Fibroblast of pulmonary artery (primary cell): ENCODE data around the gene AGPAT3.
A peak's percentile ranks its signal among the peaks of the same experiment; 100 is the strongest.

Experiments
- DNase-seq: peaks from one replicate; pipeline ENCODE4 v3.0.0-alpha.2; 2010; ENCODE audit warnings: low read depth
- H3K4me3 ChIP-seq: replicated peaks from 2 replicates; pipeline ENCODE4 v1.5.1; 2011; ENCODE audit warnings: low read depth, mild to moderate bottlenecking, control low read depth, low read length, moderate library complexity
- TF ChIP-seq, protein P1 (sequence below): IDR thresholded peaks from 2 replicates; pipeline ENCODE4 v1.5.1; 2011; ENCODE audit warnings: mild to moderate bottlenecking, control low read depth, low read length, inconsistent platforms; ENCODE audit errors: missing control alignments

The AGPAT3 gene

DNA sequence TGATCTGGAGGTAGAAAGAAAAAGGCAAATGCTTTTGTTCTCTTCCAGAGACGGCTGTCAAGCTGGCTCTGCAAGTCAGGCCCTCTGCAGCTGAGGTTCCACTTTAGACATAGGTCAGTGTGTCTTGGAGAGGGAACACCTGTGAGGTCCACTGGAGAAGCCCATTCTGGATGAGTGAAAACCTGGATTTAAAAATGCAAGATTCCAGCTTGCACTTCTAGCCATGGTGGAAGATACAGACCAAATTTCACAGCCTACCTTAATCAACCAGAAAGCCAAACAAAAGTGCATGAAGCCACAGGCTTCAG is 35.0 kb downstream of the AGPAT3 start:
- TF ChIP-seq, protein P1, sequence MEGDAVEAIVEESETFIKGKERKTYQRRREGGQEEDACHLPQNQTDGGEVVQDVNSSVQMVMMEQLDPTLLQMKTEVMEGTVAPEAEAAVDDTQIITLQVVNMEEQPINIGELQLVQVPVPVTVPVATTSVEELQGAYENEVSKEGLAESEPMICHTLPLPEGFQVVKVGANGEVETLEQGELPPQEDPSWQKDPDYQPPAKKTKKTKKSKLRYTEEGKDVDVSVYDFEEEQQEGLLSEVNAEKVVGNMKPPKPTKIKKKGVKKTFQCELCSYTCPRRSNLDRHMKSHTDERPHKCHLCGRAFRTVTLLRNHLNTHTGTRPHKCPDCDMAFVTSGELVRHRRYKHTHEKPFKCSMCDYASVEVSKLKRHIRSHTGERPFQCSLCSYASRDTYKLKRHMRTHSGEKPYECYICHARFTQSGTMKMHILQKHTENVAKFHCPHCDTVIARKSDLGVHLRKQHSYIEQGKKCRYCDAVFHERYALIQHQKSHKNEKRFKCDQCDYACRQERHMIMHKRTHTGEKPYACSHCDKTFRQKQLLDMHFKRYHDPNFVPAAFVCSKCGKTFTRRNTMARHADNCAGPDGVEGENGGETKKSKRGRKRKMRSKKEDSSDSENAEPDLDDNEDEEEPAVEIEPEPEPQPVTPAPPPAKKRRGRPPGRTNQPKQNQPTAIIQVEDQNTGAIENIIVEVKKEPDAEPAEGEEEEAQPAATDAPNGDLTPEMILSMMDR = no peak
- no peak for DNase-seq
- H3K4me3 ChIP-seq = no peak overlapping the region

DNA sequence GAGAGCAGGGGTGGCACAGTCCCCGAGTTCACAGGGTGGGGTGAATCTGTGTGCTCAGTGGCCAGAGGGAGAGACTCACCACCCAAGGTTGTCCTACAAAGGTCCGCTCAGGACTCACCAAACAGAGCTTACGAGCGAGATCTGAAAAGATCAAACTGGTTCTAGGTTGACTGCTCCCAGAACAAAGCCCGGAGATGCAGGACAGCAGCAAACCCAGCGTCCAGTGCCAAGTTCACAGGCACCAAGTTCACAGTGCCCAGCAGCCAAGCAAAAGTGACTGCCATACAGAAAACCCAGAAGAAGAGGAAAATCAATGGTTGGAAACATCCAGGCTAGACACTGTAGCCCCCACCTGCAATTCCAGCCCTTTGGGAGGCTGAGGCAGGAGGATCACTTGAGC is 35.7 kb downstream of the AGPAT3 start:
- H3K4me3 ChIP-seq = no peak overlapping the region
- TF ChIP-seq, protein P1 = no peak
- DNase-seq = no peak

DNA sequence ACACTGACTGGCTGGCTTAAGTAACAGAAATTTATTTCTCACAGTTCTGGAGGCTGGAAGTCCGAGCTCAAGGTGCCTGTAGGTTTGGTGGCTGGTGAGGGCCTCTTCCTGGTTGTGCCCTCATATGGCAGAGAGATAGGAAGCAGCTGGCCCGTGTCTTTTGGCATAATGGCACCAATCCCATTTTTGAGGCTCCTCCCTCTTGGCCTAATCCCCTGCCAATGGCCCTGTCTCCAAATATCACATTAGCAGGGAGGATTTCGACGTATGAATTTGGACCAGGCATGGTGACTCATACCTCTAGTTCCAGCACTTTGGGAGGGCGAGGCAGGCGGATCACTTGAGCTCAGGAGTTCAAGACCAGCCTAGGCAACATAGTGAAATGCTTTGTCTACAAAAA is 37.4 kb downstream of the AGPAT3 start:
- peak; percentile 81 for DNase-seq
- TF ChIP-seq, protein P1 = no peak

DNA sequence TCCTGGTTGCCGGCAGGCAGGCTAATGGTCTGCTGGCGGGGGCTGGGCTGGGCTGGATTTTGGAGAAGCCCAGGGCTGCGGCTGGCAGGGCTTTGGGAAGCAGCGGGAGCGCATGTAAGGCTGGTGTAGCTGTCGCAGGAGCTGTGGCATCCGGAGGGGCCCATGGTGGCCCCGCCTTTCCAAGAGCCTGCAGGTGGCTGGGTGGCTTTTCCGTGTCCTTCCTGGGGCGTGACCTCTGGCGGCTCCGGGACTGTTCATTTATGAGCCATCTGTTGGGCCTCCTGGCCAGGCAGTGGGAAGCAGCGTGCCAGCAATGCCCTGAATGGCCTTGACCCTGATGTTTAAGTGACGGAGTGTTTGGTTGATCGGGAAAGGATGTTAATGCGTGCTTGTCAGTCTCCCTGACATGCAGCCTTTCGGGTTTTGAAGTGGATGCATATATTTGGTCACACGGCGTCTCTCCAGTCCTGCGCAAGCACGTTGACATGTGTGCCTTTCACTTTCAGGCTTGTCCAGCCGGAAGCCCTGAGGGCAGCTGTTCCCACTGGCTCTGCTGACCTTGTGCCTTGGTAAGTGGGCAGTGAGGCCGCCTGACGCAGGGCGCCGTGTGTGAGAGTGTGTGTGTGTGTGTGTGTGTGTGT is 38.5 kb downstream of the AGPAT3 start:
- TF ChIP-seq, protein P1 = no peak
- no peak for DNase-seq
- H3K4me3 ChIP-seq = no peak overlapping the region

More for the DNA sequence above, 37.4 kb downstream of the AGPAT3 start:
- no peak overlapping the region for H3K4me3 ChIP-seq

DNA sequence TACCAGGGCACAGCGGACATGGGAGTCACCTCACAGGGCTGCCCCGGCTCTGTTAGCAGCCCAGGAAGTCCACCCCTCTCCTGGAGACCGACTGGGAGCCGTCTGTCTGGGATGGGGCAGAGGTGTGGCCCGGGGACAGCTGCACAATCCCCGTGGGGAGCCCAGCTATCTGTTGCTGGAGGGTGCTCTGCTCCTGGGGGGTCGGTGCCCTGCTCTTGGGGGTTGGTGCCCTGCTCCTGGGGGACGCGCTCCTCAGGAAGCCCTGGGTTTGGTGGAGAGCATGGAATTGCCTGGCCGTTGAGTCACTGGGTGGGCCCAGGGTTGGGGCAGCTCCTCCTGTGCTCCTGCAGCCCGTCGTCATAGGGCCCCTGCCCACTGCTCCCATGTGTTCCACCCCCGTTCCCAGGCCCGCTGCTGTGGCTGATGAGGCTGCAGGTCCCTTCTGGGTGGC is 39.3 kb downstream of the AGPAT3 start:
- no peak overlapping the region for H3K4me3 ChIP-seq
- DNase-seq = no peak
- TF ChIP-seq, protein P1 = no peak

DNA sequence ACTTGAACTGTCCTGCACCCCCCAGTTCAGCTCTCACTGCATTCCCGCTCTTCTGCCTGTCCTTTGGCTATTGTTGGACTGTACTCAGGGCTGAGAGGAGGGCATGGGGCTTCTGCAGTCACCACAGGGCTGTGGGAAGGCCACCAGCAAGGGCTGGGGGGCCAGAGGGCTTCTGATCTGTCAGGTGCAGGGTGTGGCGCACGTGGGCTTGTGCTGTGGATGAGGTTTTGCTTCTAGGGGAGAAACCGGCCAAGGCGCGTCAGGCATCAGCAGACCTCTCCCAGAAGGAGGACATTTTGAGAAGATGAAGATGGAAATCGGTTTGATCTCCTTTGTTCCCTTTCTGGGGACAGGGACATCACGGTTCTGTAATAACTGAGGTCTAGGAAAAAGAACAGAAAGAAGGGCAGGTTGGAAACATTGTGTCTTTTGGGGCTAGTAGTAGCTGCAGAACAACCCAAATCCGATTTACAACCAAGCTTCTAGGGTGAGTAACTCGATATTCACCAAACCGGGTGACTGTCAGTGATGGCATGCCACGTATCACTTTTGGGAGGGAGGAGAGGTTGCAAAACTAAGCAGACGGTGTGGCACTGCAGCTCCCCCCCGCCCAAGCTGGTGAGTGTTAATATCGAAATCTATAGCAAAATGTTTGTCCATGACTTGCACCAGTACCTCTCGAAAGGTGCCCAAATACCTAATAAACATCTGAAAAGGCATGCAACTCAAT is 40.9 kb downstream of the AGPAT3 start:
- no peak overlapping the region for H3K4me3 ChIP-seq
- TF ChIP-seq, protein P1 = no peak
- no peak for DNase-seq
